HT-29 (cell line): Measurements from ENCODE around the gene SGCB. TPM values are rescaled to one million over a fixed set of nuclear protein-coding genes. Genes with fewer than 3 reads are reported as not detected.
A peak's percentile ranks its signal among the peaks of the same experiment; 100 is the strongest.

Experiments used
- DNase-seq: peaks from one replicate; pipeline ENCODE4 v3.0.0-alpha.2; 2015; ENCODE audit warnings: low spot score
- small RNA-seq: library from RNA; depleted of rRNA; stranded (forward); fragments of <200 nt; gene quantifications from one replicate; pipeline ENCODE3, GENCODE V24; 2014
- total RNA-seq: library from RNA; depleted of rRNA; stranded (reverse); fragments of >200 nt; shearing (Covaris generic); gene quantifications from 2 replicates; pipeline ENCODE4 v1.2.3, GENCODE V29; 2014; rRNA removed

The SGCB gene
- total RNA-seq, 1 experiment from 2014 or later = 1.7 TPM

GRCh38 chr4:52019936-52020657 is 18.0 kb downstream of the SGCB start, which contains the start of gene LRRC66:
LRRC66 (minus strand) TSS chr4:52020363; CDS start chr4:52017613, 2,750 bp downstream.
- peak; percentile 96 for DNase-seq

GRCh38 chr4:52017814-52018213 is 20.3 kb downstream of the SGCB start:
- no peak for DNase-seq

GRCh38 chr4:52016981-52017380 is 21.1 kb downstream of the SGCB start:
- no peak for DNase-seq

- DNase-seq = peak; percentile 58
Observed at GRCh38 chr4:52015366-52015765, 22.7 kb downstream of the SGCB start.

- no peak for DNase-seq
Observed at GRCh38 chr4:52014903-52015302, 23.2 kb downstream of the SGCB start.

GRCh38 chr4:52012651-52013050 is 25.4 kb downstream of the SGCB start:
- DNase-seq = no peak

GRCh38 chr4:52010986-52011385 is 27.1 kb downstream of the SGCB start:
- DNase-seq = no peak

GRCh38 chr4:52006887-52007286 is 31.2 kb downstream of the SGCB start:
- DNase-seq = peak; percentile 79

- no peak for DNase-seq
Observed at GRCh38 chr4:52005604-52006273, 32.4 kb downstream of the SGCB start.

GRCh38 chr4:52004414-52004813 is 33.7 kb downstream of the SGCB start:
- peak; percentile 46 for DNase-seq

GRCh38 chr4:52001616-52002015 is 36.5 kb downstream of the SGCB start:
- DNase-seq = peak; percentile 15

- DNase-seq = no peak
Observed at GRCh38 chr4:51999250-51999649, 38.8 kb downstream of the SGCB start.

GRCh38 chr4:51998837-51999236 is 39.3 kb downstream of the SGCB start:
- no peak for DNase-seq

GRCh38 chr4:51997647-51998046 is 40.5 kb downstream of the SGCB start:
- DNase-seq = peak; percentile 26

- no peak for DNase-seq
Observed at GRCh38 chr4:51995647-51996220, 42.4 kb downstream of the SGCB start.

Small RNA genes within 50 kb of the gene (small RNA-seq; reads per million reads assigned to genes)
- not detected for gene AC104784.1

Other genes with a start within 250 kb of the SGCB start
- gene DCUN1D4, start 195.1 kb downstream of the SGCB start, total RNA-seq = 22.7 and 28.8 TPM in 2 replicates
- 1.5 TPM in 2 replicates for gene LRRC66, start 17.9 kb downstream of the SGCB start, total RNA-seq
- 0.10 TPM in 1 of 2 replicates, not detected in the other for gene SPATA18, start 13.0 kb upstream of the SGCB start, total RNA-seq